ENCODE data around the gene CDC42BPA. TPM values are rescaled to one million over a fixed set of nuclear protein-coding genes. Genes with fewer than 3 reads are reported as not detected.
"Not testable (repeated sequence)": the region's sequence is repeated elsewhere in the genome, so short reads cannot be mapped to it uniquely, and the experiment has no call there.

CDC42BPA gene
- total RNA-seq, 2 donors from 2014 or later: 30.0 to 34.3 TPM

DNA sequence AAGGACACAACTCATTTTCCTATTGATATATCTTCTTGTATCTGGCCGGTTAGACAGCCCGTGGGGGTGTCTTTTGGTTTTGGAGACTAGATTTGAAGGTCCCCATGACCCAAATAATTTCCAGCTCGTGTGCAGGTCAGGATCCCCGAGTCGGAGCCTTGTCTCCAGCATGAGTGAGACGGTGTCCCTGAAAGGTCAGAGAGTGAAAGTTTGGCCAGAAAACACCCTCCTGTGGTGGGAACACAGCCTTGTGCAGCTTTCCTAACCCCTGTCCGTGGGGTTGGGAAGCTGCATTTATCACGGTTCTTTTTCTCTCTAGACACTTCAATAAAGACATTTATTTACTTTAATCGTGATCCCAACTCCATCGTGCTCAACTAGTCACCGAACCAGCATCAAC is 360.6 kb downstream of the CDC42BPA start:
- Histone ChIP-seq H3K4me1 (ENCODE audit: control insufficient read depth, insufficient read depth, low read length) (no peaks in the 10 kb centered on the region), H3K27ac (ENCODE audit: low read depth, low read length) (no peak overlapping the region)

DNA sequence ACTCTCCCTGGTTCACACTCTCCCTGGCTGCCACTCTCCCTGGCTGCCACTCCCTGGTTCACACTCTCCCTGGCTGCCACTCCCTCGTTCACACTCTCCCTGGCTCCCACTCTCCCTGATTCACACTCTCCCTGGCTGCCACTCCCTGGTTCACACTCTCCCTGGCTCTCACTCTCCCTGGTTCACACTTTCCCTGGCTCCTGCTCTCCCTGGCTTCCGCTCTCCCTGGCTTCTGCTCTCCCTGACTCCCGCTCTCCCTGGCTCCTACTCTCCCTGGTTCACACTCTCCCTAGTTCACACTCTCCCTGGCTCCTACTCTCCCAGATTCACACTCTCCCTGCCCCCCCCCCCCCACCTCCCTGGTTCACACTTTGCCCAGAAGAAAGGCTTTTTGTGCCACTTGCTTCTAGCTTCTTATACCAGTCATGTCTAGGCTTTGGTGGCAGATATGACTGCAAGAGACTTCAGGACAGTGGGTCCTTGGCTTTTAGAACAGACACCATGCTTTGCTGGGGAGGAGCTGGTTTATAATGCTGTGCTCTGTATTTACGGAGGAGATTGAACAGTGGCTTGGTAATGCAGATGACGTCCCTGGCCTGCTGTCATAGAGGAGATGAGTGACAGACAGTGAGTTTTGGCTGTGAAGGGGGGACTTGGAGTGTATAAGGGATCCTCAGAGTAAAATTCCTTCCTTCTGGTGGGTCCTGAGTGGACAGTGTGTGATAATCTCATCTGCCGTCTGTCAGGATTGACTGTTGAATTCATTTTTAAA is 361.2 kb downstream of the CDC42BPA start:
- Mint-ChIP-seq H3K36me3 (ENCODE audit: low read depth) (peaks cover 6% of the 10 kb centered on the region), H3K4me3 (no peak overlapping the region), H3K27me3 (ENCODE audit: insufficient read depth) (peaks cover 5% of the 10 kb centered on the region), H3K27ac (no peak overlapping the region), H3K9me3 (peaks cover 31% of the 10 kb centered on the region), H3K4me1 (no peaks in the 10 kb centered on the region)
- no peak overlapping the region for H3K4me3 ChIP-seq (ENCODE audit: low read length)
- TF ChIP-seq, protein P1, sequence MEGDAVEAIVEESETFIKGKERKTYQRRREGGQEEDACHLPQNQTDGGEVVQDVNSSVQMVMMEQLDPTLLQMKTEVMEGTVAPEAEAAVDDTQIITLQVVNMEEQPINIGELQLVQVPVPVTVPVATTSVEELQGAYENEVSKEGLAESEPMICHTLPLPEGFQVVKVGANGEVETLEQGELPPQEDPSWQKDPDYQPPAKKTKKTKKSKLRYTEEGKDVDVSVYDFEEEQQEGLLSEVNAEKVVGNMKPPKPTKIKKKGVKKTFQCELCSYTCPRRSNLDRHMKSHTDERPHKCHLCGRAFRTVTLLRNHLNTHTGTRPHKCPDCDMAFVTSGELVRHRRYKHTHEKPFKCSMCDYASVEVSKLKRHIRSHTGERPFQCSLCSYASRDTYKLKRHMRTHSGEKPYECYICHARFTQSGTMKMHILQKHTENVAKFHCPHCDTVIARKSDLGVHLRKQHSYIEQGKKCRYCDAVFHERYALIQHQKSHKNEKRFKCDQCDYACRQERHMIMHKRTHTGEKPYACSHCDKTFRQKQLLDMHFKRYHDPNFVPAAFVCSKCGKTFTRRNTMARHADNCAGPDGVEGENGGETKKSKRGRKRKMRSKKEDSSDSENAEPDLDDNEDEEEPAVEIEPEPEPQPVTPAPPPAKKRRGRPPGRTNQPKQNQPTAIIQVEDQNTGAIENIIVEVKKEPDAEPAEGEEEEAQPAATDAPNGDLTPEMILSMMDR (conservative IDR thresholded peaks at IDR 0.05): no peak
- H3K27me3 ChIP-seq (ENCODE audit: control insufficient read depth, insufficient read depth, low read length, poor library complexity, severe bottlenecking): no peaks in the 10 kb centered on the region
- no peaks in the 10 kb centered on the region for H3K36me3 ChIP-seq (ENCODE audit: control insufficient read depth, insufficient read depth, low read length)
- 92 to 97% methylated on average over 3 to 6 of the region's 6 CpGs for WGBS, 2 experiments (ENCODE audit: insufficient coverage in 1 of 2, insufficient read length in 1 of 2)
- no peak overlapping the region for H3K9ac ChIP-seq (ENCODE audit: extremely low read depth, low read length, poor library complexity, severe bottlenecking)
- DNase-seq: peak; percentile 7
- no peak overlapping the region for H3K27ac ChIP-seq (ENCODE audit: low read depth, low read length)
- peaks cover 11% of the 10 kb centered on the region for H3K9me3 ChIP-seq (ENCODE audit: control insufficient read depth, low read length)
- no peaks in the 10 kb centered on the region for H3K4me1 ChIP-seq (ENCODE audit: control insufficient read depth, insufficient read depth, low read length)

More for the DNA sequence above, 360.6 kb downstream of the CDC42BPA start:
- Histone ChIP-seq H3K9ac (ENCODE audit: extremely low read depth, low read length, poor library complexity, severe bottlenecking) (no peak overlapping the region), H3K9me3 (ENCODE audit: control insufficient read depth, low read length) (peaks cover 11% of the 10 kb centered on the region), H3K36me3 (ENCODE audit: control insufficient read depth, insufficient read depth, low read length) (no peaks in the 10 kb centered on the region), H3K4me3 (ENCODE audit: low read length) (no peak overlapping the region), H3K27me3 (ENCODE audit: control insufficient read depth, insufficient read depth, low read length, poor library complexity, severe bottlenecking) (no peaks in the 10 kb centered on the region)
- Mint-ChIP-seq H3K9me3 (peaks cover 31% of the 10 kb centered on the region), H3K4me3 (no peak overlapping the region), H3K4me1 (no peaks in the 10 kb centered on the region), H3K27ac (no peak overlapping the region), H3K27me3 (ENCODE audit: insufficient read depth) (peaks cover 5% of the 10 kb centered on the region), H3K36me3 (ENCODE audit: low read depth) (peaks cover 6% of the 10 kb centered on the region)
- WGBS, 2 experiments (ENCODE audit: insufficient coverage in 1 of 2, insufficient read length in 1 of 2): 89 to 93% methylated on average over 11 of the region's 11 CpGs
- DNase-seq: peak; percentile 14
- TF ChIP-seq, protein P1 (conservative IDR thresholded peaks at IDR 0.05): no peak

DNA sequence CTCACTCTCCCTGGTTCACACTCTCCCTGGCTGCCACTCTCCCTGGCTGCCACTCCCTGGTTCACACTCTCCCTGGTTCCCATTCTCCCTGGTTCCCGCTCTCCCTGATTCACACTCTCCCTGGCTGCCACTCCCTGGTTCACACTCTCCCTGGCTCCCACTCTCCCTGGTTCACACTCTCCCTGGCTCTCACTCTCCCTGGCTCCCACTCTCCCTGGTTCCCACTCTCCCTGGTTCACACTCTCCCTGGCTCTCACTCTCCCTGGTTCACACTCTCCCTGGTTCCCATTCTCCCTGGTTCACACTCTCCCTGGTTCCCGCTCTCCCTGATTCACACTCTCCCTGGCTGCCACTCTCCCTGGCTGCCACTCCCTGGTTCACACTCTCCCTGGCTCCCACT is 362.4 kb downstream of the CDC42BPA start:
- not testable (repeated sequence) for H3K27me3 ChIP-seq (ENCODE audit: control insufficient read depth, insufficient read depth, low read length, poor library complexity, severe bottlenecking); H3K4me1 Mint-ChIP-seq; H3K36me3 ChIP-seq (ENCODE audit: control insufficient read depth, insufficient read depth, low read length); H3K36me3 Mint-ChIP-seq (ENCODE audit: low read depth); H3K9ac ChIP-seq (ENCODE audit: extremely low read depth, low read length, poor library complexity, severe bottlenecking); H3K4me1 ChIP-seq (ENCODE audit: control insufficient read depth, insufficient read depth, low read length); H3K27me3 Mint-ChIP-seq (ENCODE audit: insufficient read depth); H3K4me3 Mint-ChIP-seq; H3K27ac ChIP-seq (ENCODE audit: low read depth, low read length); DNase-seq; H3K4me3 ChIP-seq (ENCODE audit: low read length); H3K27ac Mint-ChIP-seq
- 85 to 98% methylated on average over 2 of the region's 2 CpGs for WGBS, 2 experiments (ENCODE audit: insufficient coverage in 1 of 2, insufficient read length in 1 of 2)
- peaks cover 31% of the 10 kb centered on the region for H3K9me3 Mint-ChIP-seq
- H3K9me3 ChIP-seq (ENCODE audit: control insufficient read depth, low read length): peaks cover 11% of the 10 kb centered on the region
